HG03066 (cell line): ENCODE data around the gene MGAT4B.
"Not testable (repeated sequence)": the region's sequence is repeated elsewhere in the genome, so short reads cannot be mapped to it uniquely, and the experiment has no call there.

Experiments used
- ATAC-seq: cut with Tn5 transposase; IDR thresholded peaks from one replicate; pipeline ENCODE4 v1.9.1; 2021; ENCODE audit warnings: low read depth; ENCODE audit not compliant: unreplicated experiment

The MGAT4B gene

GRCh38 chr5:179806250-179807048 lies at the start of gene MGAT4B:
Gene MGAT4B, minus strand, starts transcription at chr5:179806866. Its CDS starts 283 bp downstream, at chr5:179806583.
- peak; percentile 54 for ATAC-seq

- no peak for ATAC-seq
Measured at GRCh38 chr5:179854356-179854755, 47.7 kb upstream of the MGAT4B start.

GRCh38 chr5:179852993-179853547 lies 46.4 kb upstream of the MGAT4B start:
- ATAC-seq, result peak; percentile 94

GRCh38 chr5:179841621-179842020 lies 35.0 kb upstream of the MGAT4B start:
- no peak for ATAC-seq

GRCh38 chr5:179840766-179841165 lies 34.1 kb upstream of the MGAT4B start:
- ATAC-seq, result no peak

- no peak for ATAC-seq
Measured at GRCh38 chr5:179840321-179840720, 33.7 kb upstream of the MGAT4B start.

- ATAC-seq, result no peak
Measured at GRCh38 chr5:179839328-179840256, 32.9 kb upstream of the MGAT4B start.

- no peak for ATAC-seq
Measured at GRCh38 chr5:179837076-179838011, 30.7 kb upstream of the MGAT4B start.

GRCh38 chr5:179836225-179837019 lies 29.8 kb upstream of the MGAT4B start:
- ATAC-seq, result no peak

GRCh38 chr5:179834871-179835270 lies 28.2 kb upstream of the MGAT4B start:
- ATAC-seq, result not testable (repeated sequence)

- no peak for ATAC-seq
Measured at GRCh38 chr5:179834120-179834519, 27.5 kb upstream of the MGAT4B start.

- no peak for ATAC-seq
Measured at GRCh38 chr5:179833709-179834070, 27.0 kb upstream of the MGAT4B start.

- no peak for ATAC-seq
Measured at GRCh38 chr5:179833056-179833708, 26.5 kb upstream of the MGAT4B start.

GRCh38 chr5:179832039-179832745 lies 25.5 kb upstream of the MGAT4B start:
- ATAC-seq, result no peak

GRCh38 chr5:179830818-179831468 lies 24.3 kb upstream of the MGAT4B start:
- no peak for ATAC-seq

GRCh38 chr5:179829732-179830435 lies 23.2 kb upstream of the MGAT4B start:
- no peak for ATAC-seq

- no peak for ATAC-seq
Measured at GRCh38 chr5:179828756-179829421, 22.2 kb upstream of the MGAT4B start.
